Esophagus squamous epithelium (tissue), 4 donors: ENCODE data around the gene PRKN.

ENCODE experiments used
- CTCF ChIP-seq, 6 experiments: fragments of 450-650 bp in 4 of 6; fragments of 200-600 bp in 2 of 6; sonication (generic) in 2 of 6; IDR thresholded peaks; one replicate each; pipeline ENCODE4 v1.5.1; 2016 to 2019; ENCODE audit warnings: antibody characterized with exemption in 6 of 6, mild to moderate bottlenecking in 4 of 6, moderate library complexity in 4 of 6
- POLR2A ChIP-seq, 4 donors: fragments of 450-650 bp; IDR thresholded peaks; one replicate each; pipeline ENCODE4 v1.6.1; 2017; ENCODE audit warnings: antibody characterized with exemption in 4 of 4, mild to moderate bottlenecking in 4 of 4, moderate library complexity in 3 of 4

GRCh38 chr6:162156146-162156545 is 571.4 kb downstream of the PRKN start:
- TF ChIP-seq CTCF (IDR thresholded peaks at IDR 0.05) (no peak), POLR2A (IDR thresholded peaks at IDR 0.05) (no peak)
